ENCODE results near the gene SERTAD1.

Gene SERTAD1

DNA sequence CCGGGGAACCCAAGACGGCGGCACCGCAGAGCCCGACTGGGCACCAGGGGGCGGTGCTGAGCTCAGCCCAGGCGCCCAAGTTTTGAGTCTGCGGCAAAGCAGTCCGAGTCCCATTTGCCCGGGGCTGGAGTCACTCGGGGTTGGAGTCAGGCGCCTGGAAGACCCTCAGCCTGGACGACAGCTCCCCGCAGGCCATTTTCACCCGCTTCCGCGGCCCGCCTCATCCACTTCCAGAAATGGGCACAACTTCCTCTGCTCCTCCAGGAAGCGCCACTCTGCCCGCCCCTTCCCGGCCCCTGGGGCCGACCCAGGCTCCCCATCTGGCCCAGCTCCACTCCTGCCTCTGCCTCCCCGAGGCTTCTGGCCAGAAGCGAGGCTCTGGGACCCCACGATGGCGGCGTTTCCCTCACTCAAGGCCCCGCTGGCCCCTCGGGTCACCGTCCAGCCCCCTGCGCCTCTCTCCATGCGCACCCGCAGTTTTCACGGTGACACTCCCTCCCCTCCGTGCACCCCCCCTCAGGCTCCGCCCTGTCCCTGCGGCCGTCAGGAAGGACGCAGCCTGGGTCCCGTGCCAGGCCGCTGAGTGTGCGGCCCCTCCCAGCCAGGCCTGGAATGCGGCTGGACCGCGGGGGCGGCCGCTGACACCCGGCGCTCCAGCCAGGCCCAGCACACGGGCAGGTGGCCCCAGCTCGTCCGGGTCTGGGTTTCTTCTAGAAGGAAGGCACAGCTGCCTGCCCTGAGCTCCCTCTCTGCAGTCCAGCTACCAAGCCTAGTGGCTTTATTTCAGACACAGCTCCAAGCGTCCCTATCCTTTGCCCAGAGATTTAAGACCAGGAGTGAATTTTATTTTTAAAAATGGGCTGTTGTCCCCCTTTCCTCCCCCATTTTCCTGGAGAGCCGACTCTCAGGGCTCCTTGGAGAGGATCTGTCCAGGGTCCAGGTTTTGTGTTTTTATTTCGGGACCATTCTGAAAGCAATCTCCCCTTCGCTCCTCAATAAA, 4.7 kb downstream of the SERTAD1 start:
- H3K4me3 ChIP-seq (replicated peaks; ENCODE audit: low read depth, low read length) = peak overlapping the region; percentile 55
- DNase-seq (ENCODE audit: extremely low read depth, low read depth) = no peak
- TF ChIP-seq, protein P1, sequence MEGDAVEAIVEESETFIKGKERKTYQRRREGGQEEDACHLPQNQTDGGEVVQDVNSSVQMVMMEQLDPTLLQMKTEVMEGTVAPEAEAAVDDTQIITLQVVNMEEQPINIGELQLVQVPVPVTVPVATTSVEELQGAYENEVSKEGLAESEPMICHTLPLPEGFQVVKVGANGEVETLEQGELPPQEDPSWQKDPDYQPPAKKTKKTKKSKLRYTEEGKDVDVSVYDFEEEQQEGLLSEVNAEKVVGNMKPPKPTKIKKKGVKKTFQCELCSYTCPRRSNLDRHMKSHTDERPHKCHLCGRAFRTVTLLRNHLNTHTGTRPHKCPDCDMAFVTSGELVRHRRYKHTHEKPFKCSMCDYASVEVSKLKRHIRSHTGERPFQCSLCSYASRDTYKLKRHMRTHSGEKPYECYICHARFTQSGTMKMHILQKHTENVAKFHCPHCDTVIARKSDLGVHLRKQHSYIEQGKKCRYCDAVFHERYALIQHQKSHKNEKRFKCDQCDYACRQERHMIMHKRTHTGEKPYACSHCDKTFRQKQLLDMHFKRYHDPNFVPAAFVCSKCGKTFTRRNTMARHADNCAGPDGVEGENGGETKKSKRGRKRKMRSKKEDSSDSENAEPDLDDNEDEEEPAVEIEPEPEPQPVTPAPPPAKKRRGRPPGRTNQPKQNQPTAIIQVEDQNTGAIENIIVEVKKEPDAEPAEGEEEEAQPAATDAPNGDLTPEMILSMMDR (IDR thresholded peaks at IDR 0.05; ENCODE audit: low read depth, low read length, missing control alignments) = peak; percentile 96

DNA sequence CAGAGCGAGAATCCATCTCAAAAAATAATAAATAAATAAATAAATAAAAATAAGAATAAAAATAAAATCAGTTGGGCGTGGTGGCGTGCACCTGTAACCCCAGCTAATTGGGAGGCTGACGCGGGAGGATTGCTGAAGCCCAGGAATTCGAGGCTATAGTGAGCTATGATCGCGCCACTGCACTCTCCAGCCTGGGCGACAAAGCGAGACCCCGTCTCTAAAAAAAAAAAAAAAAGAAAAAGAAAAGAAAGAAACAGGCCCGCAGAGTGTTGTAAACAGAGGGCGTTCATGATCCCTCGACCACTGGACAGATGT, 5.4 kb downstream of the SERTAD1 start:
- TF ChIP-seq, protein P1 (IDR thresholded peaks at IDR 0.05; ENCODE audit: low read depth, low read length, missing control alignments) = no peak
- H3K4me3 ChIP-seq (replicated peaks; ENCODE audit: low read depth, low read length) = peak overlapping the region; percentile 55
- no peak for DNase-seq (ENCODE audit: extremely low read depth, low read depth)

DNA sequence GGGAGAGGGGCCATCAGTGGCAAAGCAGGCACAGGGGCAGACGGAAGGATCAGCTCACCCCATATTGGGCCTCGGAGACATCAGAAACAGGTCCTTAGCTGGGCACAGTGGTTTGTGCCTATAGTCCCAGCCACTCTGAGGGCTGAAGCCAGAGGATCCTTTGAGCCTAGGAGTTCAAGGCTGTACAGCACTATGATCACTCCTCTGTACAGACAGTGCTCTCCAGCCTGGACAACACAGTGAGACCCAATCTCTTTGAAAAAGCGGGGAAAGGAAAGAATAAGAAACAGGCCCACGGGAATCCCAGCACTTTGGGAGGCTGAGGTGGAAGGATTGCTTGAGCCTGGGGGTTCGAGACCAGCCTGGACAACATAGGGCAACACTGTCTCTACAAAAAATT, 6.0 kb downstream of the SERTAD1 start:
- no peak overlapping the region for H3K4me3 ChIP-seq (replicated peaks; ENCODE audit: low read depth, low read length)
- no peak for DNase-seq (ENCODE audit: extremely low read depth, low read depth)
- TF ChIP-seq, protein P1 (IDR thresholded peaks at IDR 0.05; ENCODE audit: low read depth, low read length, missing control alignments) = no peak

GRCh38 chr19:40419066-40419612, 6.7 kb downstream of the SERTAD1 start:
- TF ChIP-seq, protein P1 (IDR thresholded peaks at IDR 0.05; ENCODE audit: low read depth, low read length, missing control alignments) = no peak
- no peak overlapping the region for H3K4me3 ChIP-seq (replicated peaks; ENCODE audit: low read depth, low read length)
- no peak for DNase-seq (ENCODE audit: extremely low read depth, low read depth)

DNA sequence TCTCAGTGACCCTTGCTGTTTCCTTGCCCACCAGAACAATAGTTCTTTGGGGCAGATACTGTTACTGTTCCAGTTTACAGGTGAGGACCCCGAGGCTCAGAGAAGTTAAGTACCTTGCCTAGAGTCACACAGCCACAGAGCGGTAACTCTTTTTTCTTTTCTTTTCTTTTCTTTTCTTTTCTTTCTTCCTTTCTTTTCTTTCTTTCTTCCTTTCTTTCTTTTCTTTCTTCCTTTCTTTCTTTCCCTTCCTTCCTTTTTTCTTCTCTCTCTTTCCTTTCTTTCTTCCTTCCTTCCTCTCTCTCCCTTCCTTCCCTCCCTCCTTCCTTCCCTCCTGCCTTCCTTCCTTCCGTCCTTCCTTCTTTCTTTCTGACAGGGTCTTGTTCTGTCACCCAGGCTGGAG, 7.8 kb downstream of the SERTAD1 start:
- no peak overlapping the region for H3K4me3 ChIP-seq (replicated peaks; ENCODE audit: low read depth, low read length)
- TF ChIP-seq, protein P1 (IDR thresholded peaks at IDR 0.05; ENCODE audit: low read depth, low read length, missing control alignments) = no peak
- no peak for DNase-seq (ENCODE audit: extremely low read depth, low read depth)

DNA sequence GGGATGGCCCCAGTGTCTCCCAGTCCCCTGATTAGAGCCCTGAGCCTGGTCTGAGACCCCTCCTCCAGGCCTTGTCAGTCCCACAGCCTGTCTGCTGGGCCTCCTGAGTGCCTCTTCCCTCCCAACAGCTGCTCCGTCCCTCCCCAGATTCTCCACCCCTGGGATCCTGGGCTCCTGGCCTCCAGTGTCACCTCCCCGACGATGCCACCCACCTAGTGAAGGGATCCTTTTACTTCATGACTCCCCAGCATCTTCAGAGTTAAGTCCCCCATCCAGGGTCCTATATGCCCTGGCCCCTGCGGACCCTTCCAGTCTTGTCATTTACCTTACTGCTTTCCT, 8.2 kb downstream of the SERTAD1 start:
- TF ChIP-seq, protein P1 (IDR thresholded peaks at IDR 0.05; ENCODE audit: low read depth, low read length, missing control alignments) = no peak
- no peak for DNase-seq (ENCODE audit: extremely low read depth, low read depth)
- no peak overlapping the region for H3K4me3 ChIP-seq (replicated peaks; ENCODE audit: low read depth, low read length)
